K562 (cell line): ENCODE measurements around the gene MYLK3. TPM values are rescaled to one million over a fixed set of nuclear protein-coding genes. Genes with fewer than 3 reads are reported as not detected.

Source experiments
- ATAC-seq: fragments of 200-7000 bp; cut with Tn5 transposase; 3 replicates; pipeline ENCODE4 v1.9.1; 2020; ENCODE audit warnings: moderate library complexity
- BruUV-seq: library from RNA; stranded (reverse); fragments of 400-500 nt; replicated peaks from 2 replicates; lab custom pipeline; 2021; lab: Mats Ljungman, UMichigan
- CTCF ChIA-PET: fragments of 300-600 bp; formaldehyde crosslinking; extraction: SDS; loops from one replicate; lab custom pipeline; 2021; ENCODE audit warnings: low intra/inter-chr PET ratio; lab: Yijun Ruan, JAX
- POLR2A ChIA-PET: fragments of 300-600, 350-650 bp; sonication (Branson Sonifier 250); formaldehyde crosslinking; extraction: SDS; loops from one replicate; lab custom pipeline; 2021; ENCODE audit warnings: antibody characterized with exemption, inconsistent platforms; lab: Yijun Ruan, JAX
- DNase-seq, 4 experiments: peaks; one replicate each; pipeline versions ENCODE4 v3.0.0 to v3.0.0-alpha.2; 2011 to 2018; ENCODE audit warnings: low spot score in 3 of 4, mixed read lengths in 3 of 4; ENCODE audit errors: extremely low read depth in 1 of 4
- FAIRE-seq: peaks from 2 replicates; lab custom pipeline; 2011; peaks lifted over from hg19 to GRCh38; lab: Jason Lieb, UNC
- H2AFZ ChIP-seq: 2 replicates; pipeline ENCODE4 v1.6.0; 2011; ENCODE audit warnings: low read depth, low read length, control low read depth, inconsistent platforms
- H3K27ac ChIP-seq: fragments of 200-600 bp; 3 replicates; pipeline ENCODE4 v1.8.0; 2011; ENCODE audit warnings: low read depth, mild to moderate bottlenecking, control low read depth, inconsistent platforms, low read length, moderate library complexity, mixed read lengths; ENCODE audit errors: extremely low read depth
- H3K27me3 ChIP-seq, 2 experiments: fragments of 300-600 bp in 1 of 2; 2 replicates in 1 of 2; 3 replicates in 1 of 2; pipeline versions ENCODE4 v1.6.0 to v1.8.0; 2011; ENCODE audit warnings: inconsistent platforms in 2 of 2, low read length in 2 of 2, mild to moderate bottlenecking in 1 of 2, mixed read lengths in 1 of 2, moderate library complexity in 1 of 2; ENCODE audit not compliant: control insufficient read depth in 2 of 2, insufficient read depth in 2 of 2
- H3K36me3 ChIP-seq: fragments of 300-600 bp; 3 replicates; pipeline ENCODE4 v1.8.0; 2011; ENCODE audit warnings: mild to moderate bottlenecking, low read length, inconsistent platforms; ENCODE audit not compliant: control insufficient read depth, insufficient read depth
- H3K4me1 ChIP-seq, 2 experiments: fragments of 200-600 bp in 1 of 2; replicated peaks in 1 of 2; 2 replicates in 1 of 2; 3 replicates in 1 of 2; pipeline versions ENCODE4 v1.5.1 to v1.8.0; 2011; ENCODE audit warnings: inconsistent platforms in 2 of 2, low read length in 2 of 2, mild to moderate bottlenecking in 1 of 2, mixed read lengths in 1 of 2, moderate library complexity in 1 of 2; ENCODE audit not compliant: control insufficient read depth in 2 of 2, insufficient read depth in 2 of 2
- H3K4me2 ChIP-seq: 2 replicates; pipeline ENCODE4 v1.6.1; 2011; ENCODE audit warnings: low read length, control low read depth, inconsistent platforms, mixed read lengths; ENCODE audit not compliant: insufficient read depth
- H3K4me3 ChIP-seq: fragments of 200-600 bp; sonication (generic), shearing (Covaris generic); 2 replicates; pipeline ENCODE4 v1.5.1; 2016; ENCODE audit warnings: control low read depth, inconsistent platforms
- H3K79me2 ChIP-seq: fragments of 200-600 bp; 3 replicates; pipeline ENCODE4 v1.8.0; 2011; ENCODE audit warnings: low read length, inconsistent platforms; ENCODE audit not compliant: control insufficient read depth, insufficient read depth
- H3K9ac ChIP-seq, 2 experiments: 2 replicates each; pipeline versions ENCODE4 v1.6.0 to v1.6.1; 2011; ENCODE audit warnings: low read depth in 2 of 2, low read length in 2 of 2, control low read depth in 1 of 2, inconsistent platforms in 1 of 2, mild to moderate bottlenecking in 1 of 2, mixed read lengths in 1 of 2; ENCODE audit not compliant: insufficient read depth in 1 of 2
- H3K9me1 ChIP-seq: one replicate; pipeline ENCODE4 v1.6.0; 2011; ENCODE audit warnings: inconsistent platforms, mild to moderate bottlenecking, low read length, moderate library complexity; ENCODE audit not compliant: control insufficient read depth, insufficient read depth
- H3K9me3 ChIP-seq: replicated peaks from 2 replicates; pipeline ENCODE4 v1.5.1; 2011; ENCODE audit warnings: low read depth, low read length, inconsistent platforms; ENCODE audit not compliant: control insufficient read depth, insufficient read depth
- H4K20me1 ChIP-seq: replicated peaks from 2 replicates; pipeline ENCODE4 v1.6.1; 2011; ENCODE audit warnings: low read length, inconsistent platforms, mixed read lengths; ENCODE audit not compliant: control insufficient read depth, insufficient read depth
- ARID2 ChIP-seq: fragments of 450-650 bp; IDR thresholded peaks from 2 replicates; pipeline ENCODE4 v1.6.1; 2017; ENCODE audit warnings: antibody characterized with exemption, mild to moderate bottlenecking
- DACH1 ChIP-seq: fragments of 450-650 bp; IDR thresholded peaks from 2 replicates; pipeline ENCODE4 v1.6.1; 2018; ENCODE audit not compliant: partially characterized antibody
- DIDO1 ChIP-seq: fragments of 450-650 bp; IDR thresholded peaks from 2 replicates; pipeline ENCODE4 v1.6.1; 2016; ENCODE audit warnings: low read depth, missing biosample characterization, missing genetic modification characterization
- E2F3 ChIP-seq: fragments of 250-450 bp; sonication (Bioruptor Pico); IDR thresholded peaks from 2 replicates; pipeline ENCODE4 v1.4.0; 2020; ENCODE audit warnings: mild to moderate bottlenecking
- FOXO4 ChIP-seq: fragments of 450-650 bp; formaldehyde crosslinking; IDR thresholded peaks from 2 replicates; pipeline ENCODE4 v1.4.0; 2020; ENCODE audit warnings: mild to moderate bottlenecking, moderate library complexity
- HMG20A ChIP-seq: fragments of 450-650 bp; formaldehyde crosslinking; conservative IDR thresholded peaks from 2 replicates; pipeline ENCODE4 v1.4.0; 2020; ENCODE audit warnings: mild to moderate bottlenecking, mixed read lengths
- HOXB6 ChIP-seq: fragments of 250-450 bp; sonication (Bioruptor Pico); IDR thresholded peaks from 2 replicates; pipeline ENCODE4 v1.5.1; 2022; ENCODE audit warnings: mild to moderate bottlenecking, borderline replicate concordance
- KLF10 ChIP-seq: fragments of 250-450 bp; sonication (Bioruptor Pico); IDR thresholded peaks from 2 replicates; pipeline ENCODE4 v1.6.1; 2021; ENCODE audit warnings: matching md5 sums
- NCOR1 ChIP-seq: fragments of 450-650 bp; IDR thresholded peaks from 2 replicates; pipeline ENCODE4 v1.6.1; 2016; ENCODE audit warnings: mild to moderate bottlenecking, moderate library complexity
- RBM25 ChIP-seq: fragments of 200-400 bp; formaldehyde crosslinking; IDR thresholded peaks from 2 replicates; pipeline ENCODE4 v1.6.1; 2018; ENCODE audit warnings: low read length, low read depth, moderate library complexity; ENCODE audit not compliant: severe bottlenecking
- U2AF1 ChIP-seq: fragments of 200-400 bp; formaldehyde crosslinking; optimal IDR thresholded peaks from 2 replicates; pipeline ENCODE3; 2017; ENCODE audit warnings: mild to moderate bottlenecking, low read depth, low read length, moderate library complexity
- ZNF165 ChIP-seq: fragments of 250-450 bp; sonication (Bioruptor Pico); IDR thresholded peaks from 2 replicates; pipeline ENCODE4 v1.4.0; 2020; ENCODE audit warnings: borderline replicate concordance
- ZNF408 ChIP-seq: fragments of 250-450 bp; sonication (Bioruptor Pico); IDR thresholded peaks from 2 replicates; pipeline ENCODE4 v1.4.0; 2020; ENCODE audit warnings: low read depth, mild to moderate bottlenecking, moderate library complexity
- WGBS: fragments of 100-300 bp; shearing (Covaris generic); methylation state at CpG from one replicate; pipeline ENCODE4 v1.1.6; 2016; ENCODE audit warnings: low coverage, mixed read lengths; ENCODE audit not compliant: insufficient coverage; ENCODE audit errors: missing lambda C conversion rate; 5-methylcytosine and 5-hydroxymethylcytosine counted together
- in situ Hi-C: fragments of 300-500 bp; cut with MboI; formaldehyde crosslinking; loops from 4 replicates; pipeline ENCODE4 v1.15.0; 2018; ENCODE audit warnings: inconsistent platforms, mixed read lengths
- intact Hi-C: fragments of 100-400 bp; cut with micrococcal nuclease; formaldehyde crosslinking; loops from 2 replicates; pipeline ENCODE4 v1.14.2; 2022
- polyA plus RNA-seq, 8 experiments: library from polyadenylated mRNA; depleted of rRNA in 4 of 8; stranded (reverse) in 5 of 8; unstranded in 3 of 8; fragments of >200 nt; fragmentation: Nextera tagmentation in 2 of 8; fragmentation: Illumina TruSeq in 1 of 8; extraction: Ambion mirVana in 2 of 8; extraction: Trizol in 1 of 8; gene quantifications; 2 replicates each; pipeline versions ENCODE4 v1.2.1 to v1.2.3, GENCODE V29; 2011 to 2014; ENCODE audit warnings: inconsistent platforms in 1 of 8, missing spikeins in 1 of 8
- total RNA-seq, 7 experiments: library from RNA; depleted of rRNA in 6 of 7; stranded (reverse); fragments of >200 nt in 6 of 7; fragmentation: Illumina TruSeq in 2 of 7; extraction: Trizol in 2 of 7; gene quantifications; 2 replicates each; pipeline versions ENCODE4 v1.2.1 to v1.2.3, GENCODE V29; 2011 to 2021; ENCODE audit warnings: low replicate concordance in 1 of 7

The MYLK3 gene
- total and polyA plus RNA-seq, 9 of the 15 experiments (the other 6 are each of a cell fraction or from before 2014, with no cell fraction given) = 0.69 to 10.7 (median 4.7) TPM

GRCh38 chr16:46693598-46693997, 54.5 kb downstream of the MYLK3 start:
- ChIA-PET POLR2A (interaction anchor here (0.6 to 1.2 kb wide), 4 partner anchors 12 to 100 kb away, joined by 3 to 4 read pairs (median 4); no protein-coding TSS in a partner anchor), CTCF (interaction anchor here (0.6 kb wide), 1 partner anchor 111 kb away, joined by 3 read pairs; no protein-coding TSS in a partner anchor)
- H2AFZ ChIP-seq = no peak overlapping the region
- 100% methylated on average over 2 of the region's 2 CpGs for WGBS
- no peaks in the 10 kb centered on the region for H3K9me1 ChIP-seq
- DNase-seq = no peak
- TF ChIP-seq DIDO1 (no peak), KLF10 (CRISPR knock-in tag) (no peak), U2AF1 (no peak), ARID2 (no peak), DACH1 (no peak), RBM25 (no peak), E2F3 (CRISPR knock-in tag) (no peak), HOXB6 (CRISPR knock-in tag) (no peak), NCOR1 (no peak), FOXO4 (CRISPR knock-in tag) (no peak), ZNF408 (CRISPR knock-in tag) (no peak), HMG20A (CRISPR knock-in tag) (no peak), ZNF165 (no peak)
- H3K4me3 ChIP-seq = no peak overlapping the region
- H3K9me3 ChIP-seq = no peaks in the 10 kb centered on the region
- in situ Hi-C loops (loop anchor here (10.0 kb wide), 1 partner anchor 131 kb away; no protein-coding TSS in a partner anchor), intact Hi-C loops (loop anchor here (1.0 kb wide), 1 partner anchor 125 kb away; no protein-coding TSS in a partner anchor)
- no peak overlapping the region for H3K9ac ChIP-seq
- no TSS peak for BruUV-seq
- FAIRE-seq = no peak
- H3K4me2 ChIP-seq = no peak overlapping the region
- no peak for ATAC-seq
- H3K79me2 ChIP-seq = peaks cover 40% of the 10 kb centered on the region
- H3K4me1 ChIP-seq = peaks cover 3 to 7% of the 10 kb centered on the region in 2 experiments; a peak in 3 of 5 replicates
- peaks cover 10% of the 10 kb centered on the region for H4K20me1 ChIP-seq
- no peaks in the 10 kb centered on the region for H3K27me3 ChIP-seq
- peaks cover 70% of the 10 kb centered on the region for H3K36me3 ChIP-seq
- no peak overlapping the region for H3K27ac ChIP-seq
